OCI-LY1 (cell line): Measurements from ENCODE around the gene HHIPL1.

ENCODE experiments used
- H2AFZ ChIP-seq: fragments of 200-600 bp; sonication (generic), shearing (Covaris generic); 2 replicates; pipeline ENCODE4 v1.6.0; 2014; ENCODE audit warnings: antibody characterized with exemption, mild to moderate bottlenecking, low read length
- H3F3A ChIP-seq: fragments of 200-600 bp; sonication (generic), shearing (Covaris generic); 2 replicates; pipeline ENCODE4 v1.6.0; 2014; ENCODE audit warnings: mild to moderate bottlenecking, antibody characterized with exemption, low read length, moderate library complexity; ENCODE audit not compliant: insufficient read depth
- H3K27ac ChIP-seq: fragments of 200-600 bp; sonication (generic); 2 replicates; pipeline ENCODE4 v1.5.1; 2014; ENCODE audit warnings: low read length, mixed run types, mild to moderate bottlenecking, low read depth; ENCODE audit not compliant: poor library complexity, severe bottlenecking
- H3K27me3 ChIP-seq: fragments of 200-600 bp; sonication (generic); 2 replicates; pipeline ENCODE4 v1.6.0; 2014; ENCODE audit warnings: antibody characterized with exemption, mild to moderate bottlenecking, low read length, moderate library complexity; ENCODE audit not compliant: insufficient read depth
- H3K36me3 ChIP-seq: fragments of 200-600 bp; sonication (generic); 2 replicates; pipeline ENCODE4 v1.6.1; 2014; ENCODE audit warnings: mild to moderate bottlenecking, antibody characterized with exemption, low read length, moderate library complexity, mixed read lengths; ENCODE audit not compliant: insufficient read depth
- H3K4me1 ChIP-seq: fragments of 200-600 bp; sonication (generic); 2 replicates; pipeline ENCODE4 v1.5.1; 2014; ENCODE audit warnings: mild to moderate bottlenecking, low read length, moderate library complexity; ENCODE audit not compliant: insufficient read depth, severe bottlenecking
- H3K4me2 ChIP-seq: fragments of 200-600 bp; sonication (generic), shearing (Covaris generic); 2 replicates; pipeline ENCODE4 v1.6.1; 2014; ENCODE audit warnings: low read length
- H3K4me3 ChIP-seq: fragments of 200-600 bp; sonication (generic); 2 replicates; pipeline ENCODE4 v1.5.1; 2014; ENCODE audit warnings: low read length, low read depth, mild to moderate bottlenecking, mixed read lengths; ENCODE audit not compliant: poor library complexity, severe bottlenecking
- H3K79me2 ChIP-seq: fragments of 200-600 bp; shearing (Covaris generic); 2 replicates; pipeline ENCODE4 v1.6.1; 2016; ENCODE audit warnings: mixed run types, low read length, mixed read lengths; ENCODE audit not compliant: insufficient read depth
- H3K9ac ChIP-seq: fragments of 200-600 bp; sonication (generic), shearing (Covaris generic); 2 replicates; pipeline ENCODE4 v1.6.1; 2014; ENCODE audit warnings: mild to moderate bottlenecking, low read length, mixed read lengths
- H3K9me2 ChIP-seq: fragments of 200-600 bp; sonication (generic), shearing (Covaris generic); 2 replicates; pipeline ENCODE4 v1.6.1; 2014; ENCODE audit warnings: low read depth, mild to moderate bottlenecking, low read length, mixed read lengths
- H3K9me3 ChIP-seq: fragments of 200-600 bp; shearing (Covaris generic); 2 replicates; pipeline ENCODE4 v1.6.1; 2014; ENCODE audit warnings: low read length, mixed read lengths
- H4K20me1 ChIP-seq: fragments of 200-600 bp; sonication (generic), shearing (Covaris generic); 2 replicates; pipeline ENCODE4 v1.6.0; 2016; ENCODE audit warnings: mild to moderate bottlenecking, low read length; ENCODE audit not compliant: insufficient read depth
- EZH2 ChIP-seq: fragments of 200-600 bp; sonication (generic), shearing (Covaris generic); IDR thresholded peaks from 2 replicates; pipeline ENCODE4 v1.8.0; 2017; ENCODE audit warnings: borderline replicate concordance, mixed run types, mild to moderate bottlenecking, antibody characterized with exemption, low read length, moderate library complexity, mixed read lengths
- TF ChIP-seq, protein P1 (sequence below): fragments of 200-600 bp; sonication (generic), shearing (Covaris generic); IDR thresholded peaks from 2 replicates; pipeline ENCODE4 v1.5.1; 2017; ENCODE audit warnings: mild to moderate bottlenecking, antibody characterized with exemption, low read length, moderate library complexity, mixed read lengths

HHIPL1 gene

DNA sequence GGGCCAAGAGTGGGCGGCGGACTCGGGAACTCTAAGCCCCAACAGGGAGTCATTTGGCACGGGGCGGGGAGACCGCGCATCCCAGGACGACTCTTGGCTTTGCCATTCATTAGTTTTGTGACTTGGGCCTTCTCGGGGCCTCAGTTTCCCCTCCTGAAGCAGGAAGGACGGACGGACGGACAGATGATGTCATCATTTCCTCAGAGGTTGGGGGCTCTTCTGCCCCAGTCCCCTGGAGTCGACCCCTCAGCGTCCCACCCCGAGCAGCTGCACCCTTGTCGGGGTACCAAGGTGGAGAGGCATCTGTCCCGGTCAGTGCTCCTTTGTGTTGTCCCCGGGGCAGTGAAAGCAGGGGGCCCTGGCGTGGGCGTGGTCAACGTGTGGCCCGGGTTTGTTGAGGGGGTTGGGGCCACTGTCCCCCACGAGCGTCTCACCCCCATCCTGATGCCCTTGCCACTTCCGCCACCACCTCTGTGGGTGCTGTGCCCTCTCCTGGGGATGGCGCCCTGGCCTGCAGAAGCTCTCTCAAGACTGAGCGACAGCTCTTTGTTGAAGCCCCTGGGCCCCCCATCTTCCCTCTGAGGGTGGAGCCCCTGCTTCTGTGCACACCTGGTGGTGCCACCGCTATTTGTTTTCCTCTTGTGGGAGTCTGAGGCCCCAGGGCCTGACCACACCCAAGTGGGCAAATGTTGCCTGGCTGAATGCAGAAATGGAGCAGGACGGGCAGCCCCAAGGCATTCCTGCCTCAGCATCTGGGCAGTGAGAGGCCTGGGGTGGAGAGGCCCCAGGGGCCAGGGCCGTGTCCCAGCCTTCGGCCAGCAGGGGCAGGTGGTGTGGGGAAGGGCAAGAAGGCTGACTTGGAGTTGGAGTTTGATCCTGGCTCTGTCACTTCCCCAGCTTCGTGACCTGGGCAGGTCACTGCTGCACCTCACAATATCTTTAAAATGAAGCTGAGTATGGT, 896 bp downstream of the HHIPL1 start:
- no peak overlapping the region for H3K27ac ChIP-seq

DNA sequence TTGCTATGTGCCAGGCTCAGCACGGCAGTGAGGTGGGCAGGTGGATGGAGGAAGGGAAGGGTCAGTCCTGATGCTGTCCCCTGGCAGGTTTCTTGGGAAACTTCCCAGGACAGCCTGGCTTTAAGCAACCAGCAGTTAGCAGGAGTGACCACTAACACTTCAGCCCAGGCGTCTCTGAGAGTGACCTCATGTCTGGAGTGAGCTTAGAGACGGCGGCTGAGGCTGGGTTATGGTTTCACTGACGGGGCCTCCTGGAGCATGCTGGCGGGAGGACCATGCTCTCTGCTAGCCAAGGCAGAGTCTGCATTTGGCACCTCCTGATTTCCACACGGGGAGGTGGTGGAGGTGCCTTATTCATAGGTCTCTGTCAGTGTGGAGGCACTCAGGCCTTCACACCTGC, 2.5 kb downstream of the HHIPL1 start:
- H3K9me2 ChIP-seq, result no peaks in the 10 kb centered on the region
- TF ChIP-seq EZH2, result no peak
- TF ChIP-seq, protein P1, sequence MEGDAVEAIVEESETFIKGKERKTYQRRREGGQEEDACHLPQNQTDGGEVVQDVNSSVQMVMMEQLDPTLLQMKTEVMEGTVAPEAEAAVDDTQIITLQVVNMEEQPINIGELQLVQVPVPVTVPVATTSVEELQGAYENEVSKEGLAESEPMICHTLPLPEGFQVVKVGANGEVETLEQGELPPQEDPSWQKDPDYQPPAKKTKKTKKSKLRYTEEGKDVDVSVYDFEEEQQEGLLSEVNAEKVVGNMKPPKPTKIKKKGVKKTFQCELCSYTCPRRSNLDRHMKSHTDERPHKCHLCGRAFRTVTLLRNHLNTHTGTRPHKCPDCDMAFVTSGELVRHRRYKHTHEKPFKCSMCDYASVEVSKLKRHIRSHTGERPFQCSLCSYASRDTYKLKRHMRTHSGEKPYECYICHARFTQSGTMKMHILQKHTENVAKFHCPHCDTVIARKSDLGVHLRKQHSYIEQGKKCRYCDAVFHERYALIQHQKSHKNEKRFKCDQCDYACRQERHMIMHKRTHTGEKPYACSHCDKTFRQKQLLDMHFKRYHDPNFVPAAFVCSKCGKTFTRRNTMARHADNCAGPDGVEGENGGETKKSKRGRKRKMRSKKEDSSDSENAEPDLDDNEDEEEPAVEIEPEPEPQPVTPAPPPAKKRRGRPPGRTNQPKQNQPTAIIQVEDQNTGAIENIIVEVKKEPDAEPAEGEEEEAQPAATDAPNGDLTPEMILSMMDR, result no peak
- no peaks in the 10 kb centered on the region for H4K20me1 ChIP-seq

More for the DNA sequence above, 896 bp downstream of the HHIPL1 start:
- Histone ChIP-seq H3K36me3 (no peaks in the 10 kb centered on the region), H4K20me1 (no peaks in the 10 kb centered on the region), H3K27me3 (no peaks in the 10 kb centered on the region), H3K9ac (no peak overlapping the region), H3K4me1 (no peaks in the 10 kb centered on the region), H3K9me2 (no peaks in the 10 kb centered on the region), H3F3A (no peaks in the 10 kb centered on the region), H3K9me3 (no peaks in the 10 kb centered on the region), H2AFZ (no peak overlapping the region), H3K79me2 (no peaks in the 10 kb centered on the region), H3K4me3 (no peak overlapping the region), H3K4me2 (no peak overlapping the region)
- TF ChIP-seq, protein P1, result no peak
- no peak for TF ChIP-seq EZH2

DNA sequence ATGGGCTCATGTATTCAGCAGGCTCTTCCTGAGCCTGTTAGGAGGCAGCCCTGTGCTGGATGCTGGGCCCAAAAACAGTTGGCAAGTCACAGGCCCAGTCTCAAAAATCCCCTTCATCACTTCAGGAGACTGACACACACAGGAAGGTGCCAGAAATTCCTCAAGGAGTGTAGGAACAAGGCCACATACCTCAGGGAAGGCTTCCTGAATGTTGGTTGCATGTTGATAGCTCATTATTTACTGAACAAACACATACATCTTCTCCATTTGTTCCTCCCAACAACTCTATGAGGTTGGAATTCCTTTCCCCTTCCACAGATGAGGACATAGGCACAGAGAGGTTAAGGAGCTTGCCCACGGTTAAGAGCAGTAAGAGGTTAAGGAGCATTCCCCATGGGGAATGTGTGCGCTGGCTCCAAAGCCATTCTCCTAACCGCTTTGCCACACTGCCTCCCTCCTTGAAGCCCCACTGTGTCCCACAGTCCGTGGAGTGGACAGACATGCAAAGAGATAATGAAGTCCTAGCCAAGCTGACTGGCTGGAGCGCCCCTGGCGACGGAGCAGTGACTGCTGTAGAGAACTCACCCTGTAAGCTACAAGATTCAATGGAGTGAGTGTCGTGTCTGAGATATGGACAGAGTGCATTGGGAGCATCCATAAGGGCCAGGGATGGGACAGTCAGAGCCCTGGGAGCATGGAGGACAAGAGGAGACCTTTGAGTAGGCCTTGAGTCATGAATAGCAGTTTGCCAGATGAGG, 3.3 kb downstream of the HHIPL1 start:
- no peak for TF ChIP-seq EZH2
- TF ChIP-seq, protein P1, result no peak
- Histone ChIP-seq H3K79me2 (no peaks in the 10 kb centered on the region), H3K4me1 (no peaks in the 10 kb centered on the region), H3K4me3 (no peak overlapping the region), H3K4me2 (no peak overlapping the region), H3K27ac (no peak overlapping the region), H3K27me3 (no peaks in the 10 kb centered on the region; the same call in 1 of the 2 replicates), H3K9me3 (no peaks in the 10 kb centered on the region), H3K9ac (no peak overlapping the region), H2AFZ (no peak overlapping the region), H4K20me1 (no peaks in the 10 kb centered on the region), H3K9me2 (no peaks in the 10 kb centered on the region), H3F3A (no peaks in the 10 kb centered on the region), H3K36me3 (no peaks in the 10 kb centered on the region)

More for the DNA sequence above, 2.5 kb downstream of the HHIPL1 start:
- no peak overlapping the region for H3K4me3 ChIP-seq
- H3K9ac ChIP-seq, result no peak overlapping the region
- no peak overlapping the region for H2AFZ ChIP-seq
- H3F3A ChIP-seq, result no peaks in the 10 kb centered on the region
- H3K4me2 ChIP-seq, result no peak overlapping the region
- H3K27ac ChIP-seq, result no peak overlapping the region
- H3K9me3 ChIP-seq, result no peaks in the 10 kb centered on the region
- no peaks in the 10 kb centered on the region for H3K4me1 ChIP-seq
- no peaks in the 10 kb centered on the region for H3K36me3 ChIP-seq
- H3K27me3 ChIP-seq, result no peaks in the 10 kb centered on the region; the same call in 1 of the 2 replicates
- no peaks in the 10 kb centered on the region for H3K79me2 ChIP-seq
